GM12878 (cell line): ENCODE measurements around the gene TNIP1. TPM values are rescaled to one million over a fixed set of nuclear protein-coding genes. Genes with fewer than 3 reads are reported as not detected.

Experiments used
- ATAC-seq: fragments of 200-7000 bp; cut with Tn5 transposase; 3 replicates; pipeline ENCODE4 v1.9.1; 2020; ENCODE audit warnings: mild to moderate bottlenecking, moderate library complexity
- BruUV-seq: library from RNA; stranded (reverse); fragments of 400-500 nt; replicated peaks from 2 replicates; lab custom pipeline; 2021; lab: Mats Ljungman, UMichigan
- CTCF ChIA-PET: fragments of 300-600 bp; sonication (Branson Sonifier 250); formaldehyde crosslinking; extraction: SDS; loops from one replicate; lab custom pipeline; 2021; ENCODE audit warnings: inconsistent platforms; lab: Yijun Ruan, JAX
- POLR2A ChIA-PET: fragments of 350-600 bp; formaldehyde crosslinking; extraction: SDS; loops from one replicate; lab custom pipeline; 2021; ENCODE audit warnings: inconsistent platforms; lab: Charles Lee
- RAD21 ChIA-PET: fragments of 300-600 bp; sonication (Branson Sonifier 250); formaldehyde crosslinking; loops from one replicate; lab custom pipeline; 2023; ENCODE audit warnings: antibody characterized with exemption; ENCODE audit not compliant: unreplicated experiment; lab: Charles Lee
- SMC1A ChIA-PET: fragments of 300-600 bp; sonication (Branson Sonifier 250); formaldehyde crosslinking; loops from one replicate; lab custom pipeline; 2023; ENCODE audit not compliant: unreplicated experiment, uncharacterized antibody; lab: Charles Lee
- DNase-seq: peaks from one replicate; pipeline ENCODE4 v3.0.0-alpha.2; 2011; ENCODE audit warnings: low read depth, low spot score
- FAIRE-seq: peaks from 3 replicates; lab custom pipeline; 2011; peaks lifted over from hg19 to GRCh38; lab: Jason Lieb, UNC
- H2AFZ ChIP-seq: 2 replicates; pipeline ENCODE4 v1.6.0; 2011; ENCODE audit warnings: low read depth, low read length, control low read depth; ENCODE audit not compliant: control insufficient read depth
- H3K27ac ChIP-seq: 2 replicates; pipeline ENCODE4 v1.5.1; 2011; ENCODE audit warnings: control low read depth; ENCODE audit not compliant: control insufficient read depth, insufficient read depth
- H3K27me3 ChIP-seq, 2 experiments: replicated peaks in 1 of 2; 2 replicates each; pipeline versions ENCODE4 v1.6.0 to v1.6.1; 2011; ENCODE audit warnings: low read length in 1 of 2; ENCODE audit not compliant: control insufficient read depth in 2 of 2, insufficient read depth in 2 of 2
- H3K36me3 ChIP-seq, 2 experiments: 2 replicates each; pipeline ENCODE4 v1.5.1; 2011; ENCODE audit warnings: low read length in 1 of 2; ENCODE audit not compliant: control insufficient read depth in 2 of 2, insufficient read depth in 2 of 2
- H3K4me1 ChIP-seq: 2 replicates; pipeline ENCODE4 v1.6.1; 2011; ENCODE audit warnings: mild to moderate bottlenecking, low read length, moderate library complexity, mixed read lengths; ENCODE audit not compliant: control insufficient read depth, insufficient read depth
- H3K4me2 ChIP-seq: 2 replicates; pipeline ENCODE4 v1.6.0; 2011; ENCODE audit warnings: control low read depth; ENCODE audit not compliant: control insufficient read depth, insufficient read depth
- H3K4me3 ChIP-seq: fragments of 200-600 bp; sonication (generic); 2 replicates; pipeline ENCODE4 v1.5.1; 2016
- H3K79me2 ChIP-seq: 2 replicates; pipeline ENCODE4 v1.6.0; 2011; ENCODE audit warnings: low read length; ENCODE audit not compliant: control insufficient read depth, insufficient read depth
- H3K9ac ChIP-seq: 2 replicates; pipeline ENCODE4 v1.8.0; 2011; ENCODE audit warnings: low read length, control low read depth, mixed read lengths; ENCODE audit not compliant: control insufficient read depth, insufficient read depth
- H3K9me3 ChIP-seq: replicated peaks from 3 replicates; pipeline ENCODE4 v1.5.1; 2011; ENCODE audit warnings: mild to moderate bottlenecking, low read length; ENCODE audit not compliant: control insufficient read depth, insufficient read depth
- H4K20me1 ChIP-seq: 2 replicates; pipeline ENCODE4 v1.6.0; 2011; ENCODE audit not compliant: control insufficient read depth, insufficient read depth
- MAX ChIP-seq: IDR thresholded peaks from 2 replicates; pipeline ENCODE4 v1.6.1; 2012; ENCODE audit warnings: low read depth, low read length, improper control_type of control experiment
- POLR2A ChIP-seq: IDR thresholded peaks from 2 replicates; pipeline ENCODE4 v1.6.1; 2011; ENCODE audit warnings: low read depth, mild to moderate bottlenecking, low read length
- RCOR1 ChIP-seq: conservative IDR thresholded peaks from 2 replicates; pipeline ENCODE4 v1.6.1; 2012; ENCODE audit warnings: low read depth, low read length, improper control_type of control experiment
- SIX5 ChIP-seq: IDR thresholded peaks from 2 replicates; pipeline ENCODE4 v1.6.1; 2011; ENCODE audit warnings: mild to moderate bottlenecking, low read depth, low read length, moderate library complexity; ENCODE audit not compliant: severe bottlenecking
- SMAD5 ChIP-seq: IDR thresholded peaks from 2 replicates; pipeline ENCODE4 v1.6.1; 2016; ENCODE audit warnings: antibody characterized with exemption, low read depth
- SUPT20H ChIP-seq: IDR thresholded peaks from 2 replicates; pipeline ENCODE4 v1.6.1; 2011; ENCODE audit warnings: low read depth, mild to moderate bottlenecking, low read length, moderate library complexity, borderline replicate concordance; ENCODE audit not compliant: control insufficient read depth
- TCF7 ChIP-seq: IDR thresholded peaks from 2 replicates; pipeline ENCODE4 v1.6.1; 2014; ENCODE audit warnings: antibody characterized with exemption, borderline replicate concordance
- ZBED1 ChIP-seq: IDR thresholded peaks from 2 replicates; pipeline ENCODE4 v1.6.1; 2016; ENCODE audit warnings: borderline replicate concordance
- WGBS: methylation state at CpG from one replicate; pipeline ENCODE4 v1.1.6; 2016; ENCODE audit warnings: low lambda C conversion rate; ENCODE audit not compliant: insufficient replicate concordance, insufficient coverage; ENCODE audit errors: missing lambda C conversion rate; 5-methylcytosine and 5-hydroxymethylcytosine counted together
- in situ Hi-C: fragments of 300-500 bp; cut with MboI; formaldehyde crosslinking; loops from 9 replicates; pipeline ENCODE4 v1.14.3; 2018; ENCODE audit warnings: mixed read lengths
- intact Hi-C: fragments of 100-400 bp; cut with micrococcal nuclease; formaldehyde crosslinking; loops from one replicate; pipeline ENCODE4 v1.14.2; 2022; ENCODE audit not compliant: unreplicated experiment
- polyA plus RNA-seq, 11 experiments: library from polyadenylated mRNA; depleted of rRNA in 4 of 11; unstranded in 6 of 11; stranded (reverse) in 5 of 11; fragments of >200 nt; fragmentation: Nextera tagmentation in 4 of 11; fragmentation: Illumina TruSeq in 1 of 11; extraction: Ambion mirVana in 4 of 11; extraction: Trizol in 1 of 11; gene quantifications; 1 replicate in 1 of 11; 2 replicates in 10 of 11; pipeline versions ENCODE4 v1.2.1 to v1.2.3, GENCODE V29; 2011 to 2016; ENCODE audit warnings: inconsistent platforms in 2 of 11, missing spikeins in 2 of 11, low read depth in 1 of 11
- total RNA-seq, 4 experiments: library from RNA; depleted of rRNA in 3 of 4; stranded (reverse); fragments of >200 nt in 3 of 4; fragmentation: Illumina TruSeq in 1 of 4; extraction: Trizol in 1 of 4; gene quantifications; 2 replicates each; pipeline versions ENCODE4 v1.2.1 to v1.2.3, GENCODE V29; 2013 to 2021
- TF ChIP-seq, protein P1 (sequence below): IDR thresholded peaks from 2 replicates; pipeline ENCODE4 v1.6.1; 2011; ENCODE audit warnings: low read depth, low read length, improper control_type of control experiment, borderline replicate concordance

TNIP1 gene
- total and polyA plus RNA-seq, 10 of the 15 experiments (the other 5 are each of a cell fraction or from before 2014, with no cell fraction given) = 4.4 to 279 (median 150) TPM

DNA sequence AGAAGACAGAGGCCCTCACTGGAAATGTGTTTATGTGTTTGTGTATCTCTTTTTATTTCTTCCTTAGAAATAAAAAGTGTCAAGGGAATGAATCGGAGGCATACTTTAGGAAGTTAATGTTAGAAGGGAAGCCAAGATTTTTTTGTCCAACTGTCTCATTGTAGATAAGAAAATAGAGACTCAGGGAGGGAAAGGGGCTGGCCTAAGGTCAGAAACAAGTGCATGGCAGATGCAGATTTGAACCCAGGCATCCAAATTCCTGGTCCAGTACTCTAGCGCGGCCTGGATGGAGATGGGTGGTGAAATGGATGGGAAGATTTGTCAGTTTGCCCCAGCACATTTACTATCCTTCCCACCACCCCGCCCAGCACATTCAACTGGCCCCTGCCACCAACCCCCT lies 19.8 kb upstream of the TNIP1 start (continued):
- TF ChIP-seq, protein P1, sequence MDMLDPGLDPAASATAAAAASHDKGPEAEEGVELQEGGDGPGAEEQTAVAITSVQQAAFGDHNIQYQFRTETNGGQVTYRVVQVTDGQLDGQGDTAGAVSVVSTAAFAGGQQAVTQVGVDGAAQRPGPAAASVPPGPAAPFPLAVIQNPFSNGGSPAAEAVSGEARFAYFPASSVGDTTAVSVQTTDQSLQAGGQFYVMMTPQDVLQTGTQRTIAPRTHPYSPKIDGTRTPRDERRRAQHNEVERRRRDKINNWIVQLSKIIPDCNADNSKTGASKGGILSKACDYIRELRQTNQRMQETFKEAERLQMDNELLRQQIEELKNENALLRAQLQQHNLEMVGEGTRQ = no peak
- TF ChIP-seq ZBED1 (no peak), MAX (no peak), SUPT20H (no peak), RCOR1 (no peak), SIX5 (no peak)

GRCh38 chr5:151098768-151099121 lies 17.9 kb upstream of the TNIP1 start:
- Histone ChIP-seq H2AFZ (no peak overlapping the region), H3K9me3 (no peaks in the 10 kb centered on the region), H3K4me3 (peak overlapping the region; percentile 39; the same call in 1 of the 2 replicates), H3K27me3 (no peaks in the 10 kb centered on the region), H3K4me1 (peaks cover 66% of the 10 kb centered on the region), H3K27ac (peak overlapping the region; percentile 83), H3K4me2 (peak overlapping the region; percentile 70), H3K79me2 (peaks cover 11% of the 10 kb centered on the region), H3K9ac (peak overlapping the region; percentile 49; the same call in 1 of the 2 replicates), H4K20me1 (no peaks in the 10 kb centered on the region), H3K36me3 (peaks cover 15 to 19% of the 10 kb centered on the region in 2 experiments)
- no peak for ATAC-seq
- TSS peak; percentile 5 for BruUV-seq
- CTCF ChIA-PET = interaction anchor here (0.6 to 6.3 kb wide), 21 partner anchors 9 to 142 kb away, joined by 3 to 78 read pairs (median 4); partner anchors contain the start of genes ANXA6, CCDC69 and TNIP1
- POLR2A ChIA-PET = interaction anchor here (0.6 to 8.2 kb wide), 17 partner anchors 9 to 151 kb away, joined by 3 to 222 read pairs (median 5); partner anchors contain the start of gene TNIP1
- intact Hi-C loops (no loop called here), in situ Hi-C loops (no loop called here)
- TF ChIP-seq SMAD5 = 0 out of 2 replicates have a peak, but pooled peaks have one; percentile 52
- peak; percentile 30; the same call in 1 of the 2 replicates for TF ChIP-seq POLR2A
- TF ChIP-seq TCF7 = no peak
- RAD21 ChIA-PET = interaction anchor here (0.7 to 5.7 kb wide), 16 partner anchors 9 to 140 kb away, joined by 3 to 94 read pairs (median 8); partner anchors contain the start of genes ANXA6 and TNIP1
- SMC1A ChIA-PET = interaction anchor here (0.9 to 6.0 kb wide), 25 partner anchors 9 to 113 kb away, joined by 3 to 125 read pairs (median 6); partner anchors contain the start of genes ANXA6 and TNIP1
- 36% methylated on average over 4 of the region's 4 CpGs for WGBS
- no peak for FAIRE-seq
- no peak for DNase-seq
